Measurements from ENCODE around the gene VPS16.

- TF ChIP-seq POLR2AphosphoS5 (IDR thresholded peaks at IDR 0.05; ENCODE audit: borderline replicate concordance, low read depth, low read length) (no peak), EZH2 (IDR thresholded peaks at IDR 0.05) (no peak), FOXP2 (optimal IDR thresholded peaks at IDR 0.05; ENCODE audit: control extremely low read depth, extremely low read length, insufficient read depth) (no peak)
Measured at GRCh38 chr20:2837221-2837960, 3.2 kb upstream of the VPS16 start.
